Right lung (tissue), 5 donors: ENCODE data around the gene TXNRD2. TPM values are rescaled to one million over a fixed set of nuclear protein-coding genes. Genes with fewer than 3 reads are reported as not detected.

Experiments used
- DNase-seq, 2 donors: peaks; one replicate each; pipeline ENCODE4 v3.0.0-alpha.2; 2013
- polyA plus RNA-seq, 5 donors: library from polyadenylated mRNA; unstranded; fragments of 120-200 nt; gene quantifications; one replicate each; pipeline versions ENCODE4 v1.2.1 to v1.2.3, GENCODE V29; 2013; ENCODE audit warnings: inconsistent platforms in 1 of 5, low replicate concordance in 1 of 5; ENCODE audit not compliant: insufficient read length in 5 of 5, insufficient read depth in 1 of 5

Gene TXNRD2
- polyA plus RNA-seq, 5 donors = 15.4 to 21.5 (median 19.1) TPM

DNA sequence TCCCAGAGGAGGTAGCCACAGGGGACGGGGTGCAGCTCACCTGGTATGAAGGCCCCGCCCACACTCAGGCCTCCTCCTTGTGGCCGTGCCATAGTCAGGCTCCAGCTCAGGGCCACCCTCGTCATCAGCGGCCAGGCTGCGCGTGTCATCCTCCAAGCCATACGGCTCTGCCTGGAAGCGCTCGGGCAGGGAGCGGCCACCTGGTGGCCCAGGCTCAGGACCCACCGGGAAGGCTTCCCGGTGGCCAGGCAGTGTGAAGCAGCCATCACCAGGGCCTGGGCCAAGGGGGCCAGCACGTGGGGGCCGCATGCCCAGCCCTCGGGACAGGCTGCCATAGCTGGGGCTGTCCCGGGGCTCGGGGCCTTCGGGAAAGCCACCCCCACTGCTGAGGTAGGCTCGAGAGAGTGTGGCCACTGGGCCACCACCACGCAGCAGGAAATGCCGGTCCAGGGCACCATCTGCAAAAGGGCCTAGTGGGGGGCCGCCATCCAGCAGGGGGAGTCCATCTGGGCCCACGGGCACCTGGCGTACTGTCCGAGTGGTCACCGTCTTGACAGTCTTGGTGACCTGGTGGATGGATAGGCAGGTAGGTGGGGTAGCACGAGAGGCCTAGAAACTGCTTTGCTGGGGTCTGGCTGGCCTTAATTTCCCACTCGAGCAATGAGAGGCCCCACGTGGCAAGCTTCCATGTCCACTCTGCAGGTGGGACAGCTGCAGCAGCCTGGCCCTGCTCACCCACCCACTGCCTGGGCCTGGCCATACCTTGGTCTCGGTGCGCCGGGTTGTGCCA is 39.7 kb upstream of the TXNRD2 start:
- DNase-seq = no peak

GRCh38 chr22:19980766-19981165 is 39.1 kb upstream of the TXNRD2 start:
- DNase-seq = no peak

- DNase-seq = no peak
Measured at GRCh38 chr22:19979712-19980493, 38.3 kb upstream of the TXNRD2 start.

GRCh38 chr22:19978748-19979147 is 37.1 kb upstream of the TXNRD2 start:
- DNase-seq = no peak

DNA sequence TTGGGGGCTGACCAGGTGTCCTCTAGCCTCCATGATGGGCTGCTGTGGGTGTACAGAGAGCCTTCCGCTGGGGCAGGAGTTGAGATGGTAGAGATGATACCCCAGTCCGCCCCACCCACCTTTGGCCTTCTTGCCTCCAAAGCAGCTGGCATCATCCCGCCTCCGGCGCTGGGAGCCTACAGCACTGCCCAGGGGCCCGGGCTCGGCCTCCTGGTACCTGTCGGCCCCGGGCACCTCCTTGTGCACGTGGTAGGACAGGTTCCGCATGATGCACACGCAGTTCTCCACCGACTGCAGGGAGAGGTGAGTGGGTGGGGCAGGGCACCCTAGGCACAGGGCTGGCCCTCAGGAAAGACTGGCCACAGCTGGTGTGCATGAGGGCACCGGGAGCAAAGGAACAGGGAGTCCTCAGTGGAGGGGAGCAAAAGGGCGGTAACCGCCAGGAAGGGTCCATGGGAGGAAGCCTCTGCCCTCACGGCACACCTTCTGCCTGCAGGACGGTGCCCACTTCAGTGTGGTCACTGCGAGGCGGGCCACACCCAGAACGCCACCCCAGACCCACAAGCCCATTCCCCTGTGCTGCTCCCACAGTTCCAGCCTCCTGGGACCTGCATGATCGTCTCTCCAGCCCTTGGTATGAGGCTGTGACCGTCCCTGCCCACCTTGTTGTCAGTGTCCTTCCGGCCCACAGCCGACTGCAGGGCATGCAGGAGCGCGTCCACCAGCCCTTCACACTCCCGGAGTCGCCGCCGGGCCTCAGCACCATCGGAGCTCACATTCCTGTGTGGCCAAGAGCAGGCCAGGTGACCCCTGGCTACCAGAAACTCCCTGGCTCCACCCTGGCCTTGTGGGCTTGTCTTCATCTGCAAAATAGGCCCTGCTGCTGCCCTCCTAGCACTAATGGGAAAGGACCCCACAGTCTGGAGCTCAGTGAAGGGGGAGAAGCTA is 36.0 kb upstream of the TXNRD2 start:
- no peak for DNase-seq

- DNase-seq = no peak
Measured at GRCh38 chr22:19976671-19977070, 35.1 kb upstream of the TXNRD2 start.

GRCh38 chr22:19975707-19976035 is 34.1 kb upstream of the TXNRD2 start:
- DNase-seq = no peak

- no peak for DNase-seq
Measured at GRCh38 chr22:19974935-19975706, 33.5 kb upstream of the TXNRD2 start.

GRCh38 chr22:19974268-19974861 is 32.7 kb upstream of the TXNRD2 start:
- DNase-seq = peak in 1 of 2 donors; percentile 44

DNA sequence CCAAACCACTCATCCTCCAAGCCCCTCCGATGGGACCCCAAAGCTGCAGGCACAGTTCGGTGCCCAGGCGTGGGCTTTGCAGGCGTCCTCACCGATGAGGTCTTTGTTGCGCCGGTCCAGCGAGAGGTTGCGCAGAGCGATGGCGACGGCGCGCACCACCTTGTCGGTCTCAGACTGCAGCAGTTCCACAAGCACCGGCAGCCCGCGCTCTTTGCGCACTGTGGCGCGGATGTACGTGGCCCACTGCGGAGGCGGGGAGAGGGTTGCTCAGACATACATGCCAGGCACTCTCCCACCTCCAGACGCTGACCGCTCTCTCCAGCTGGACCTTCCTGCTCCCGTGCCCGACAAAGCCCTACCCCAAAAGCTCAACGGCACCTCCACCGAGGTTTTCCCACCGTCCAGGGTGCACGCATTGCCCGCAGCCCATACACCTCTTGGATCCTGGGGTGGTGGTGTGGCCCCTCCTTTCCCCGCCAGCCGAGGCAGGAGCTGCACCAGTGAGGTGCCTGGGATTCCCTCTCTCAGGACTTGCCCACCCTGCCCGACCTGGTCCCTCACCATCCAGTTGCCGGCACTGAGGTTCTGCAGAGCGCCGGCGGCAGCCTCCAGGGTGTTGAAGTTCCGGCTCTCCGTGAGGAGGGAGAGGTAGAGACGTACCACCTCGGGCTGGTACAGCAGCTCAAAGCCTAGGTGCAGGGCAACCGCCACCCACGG is 32.1 kb upstream of the TXNRD2 start:
- DNase-seq = no peak

GRCh38 chr22:19972652-19973550 is 31.3 kb upstream of the TXNRD2 start:
- DNase-seq = no peak

- DNase-seq = no peak
Measured at GRCh38 chr22:19972251-19972650, 30.6 kb upstream of the TXNRD2 start.

DNA sequence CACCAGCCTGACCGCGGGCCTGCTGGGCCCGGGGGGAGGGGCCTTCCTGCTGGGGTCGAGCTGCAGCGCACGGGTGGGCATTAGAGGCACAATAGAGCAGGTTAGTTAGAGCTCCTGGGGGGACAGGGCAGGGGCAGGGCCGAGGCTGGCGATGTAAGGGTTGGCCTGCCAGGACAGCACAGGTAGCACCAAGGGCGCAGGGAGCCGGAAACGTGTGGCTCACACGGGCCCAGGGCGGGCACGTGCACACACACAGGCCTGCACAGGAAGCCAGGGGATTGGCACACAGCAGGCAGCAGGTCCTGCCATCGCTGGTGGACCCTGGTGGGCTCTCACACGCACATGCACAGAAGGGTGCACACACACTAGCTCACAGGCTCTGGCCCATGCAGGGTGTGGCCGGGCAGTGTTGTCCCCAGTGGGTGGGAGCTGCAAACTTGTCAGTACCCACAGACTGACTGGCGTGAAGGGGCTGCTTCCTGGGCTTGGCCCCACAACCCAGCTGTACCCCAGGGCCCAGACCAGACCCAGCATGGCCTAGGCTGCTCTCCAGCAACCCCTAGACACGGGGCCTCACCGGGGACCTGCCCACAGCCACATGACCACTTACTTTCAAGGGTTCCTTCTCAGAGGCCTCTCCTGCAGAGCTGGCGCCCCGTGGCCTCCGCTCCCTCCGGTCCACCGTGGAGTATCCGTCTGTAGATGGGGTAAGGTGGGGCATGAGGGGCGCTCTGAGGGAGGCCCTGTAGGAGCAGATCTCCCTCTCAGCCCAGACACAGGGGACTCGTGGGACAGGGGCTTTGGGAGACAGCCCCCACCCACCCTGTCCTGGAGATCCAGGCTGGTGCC is 29.9 kb upstream of the TXNRD2 start:
- no peak for DNase-seq

- DNase-seq = peak; percentile 39 to 54
Measured at GRCh38 chr22:19970479-19971275, 29.1 kb upstream of the TXNRD2 start.

- DNase-seq = no peak
Measured at GRCh38 chr22:19970031-19970478, 28.4 kb upstream of the TXNRD2 start.

- no peak for DNase-seq
Measured at GRCh38 chr22:19969141-19969928, 27.7 kb upstream of the TXNRD2 start.
